CD8-positive, alpha-beta memory T cell (primary cell): ENCODE measurements around the gene SLC35B4. TPM values are rescaled to one million over a fixed set of nuclear protein-coding genes. Genes with fewer than 3 reads are reported as not detected.

Experiments used
- CTCF ChIA-PET: fragments of 350-600 bp; sonication (Branson Sonifier 250); formaldehyde crosslinking; loops from one replicate; lab custom pipeline; 2021; ENCODE audit warnings: antibody characterized with exemption; lab: Charles Lee
- POLR2A ChIA-PET: fragments of 350-600 bp; sonication (Branson Sonifier 250); formaldehyde crosslinking; loops from one replicate; lab custom pipeline; 2021; ENCODE audit warnings: antibody characterized with exemption; lab: Charles Lee
- DNase-seq, 5 donors: peaks; one replicate each; pipeline versions ENCODE4 v3.0.0 to v3.0.0-alpha.2; 2020 to 2022; ENCODE audit warnings: mixed read lengths in 1 of 5
- H3K27ac ChIP-seq: one replicate; pipeline ENCODE4 v1.7.0; 2013; ENCODE audit warnings: low read depth, mild to moderate bottlenecking, low read length, moderate library complexity
- H3K27me3 ChIP-seq: 2 replicates; pipeline ENCODE4 v1.7.0; 2013; ENCODE audit warnings: low read length, mild to moderate bottlenecking; ENCODE audit not compliant: insufficient read depth, poor library complexity, severe bottlenecking
- H3K36me3 ChIP-seq: 2 replicates; pipeline ENCODE4 v1.7.0; 2013; ENCODE audit warnings: mild to moderate bottlenecking, low read length, moderate library complexity; ENCODE audit not compliant: insufficient read depth
- H3K4me1 ChIP-seq: 2 replicates; pipeline ENCODE4 v1.7.0; 2013; ENCODE audit warnings: mild to moderate bottlenecking, low read length, moderate library complexity; ENCODE audit not compliant: insufficient read depth
- H3K4me3 ChIP-seq: 2 replicates; pipeline ENCODE4 v1.7.0; 2013; ENCODE audit warnings: mild to moderate bottlenecking, low read length
- H3K9me3 ChIP-seq: 2 replicates; pipeline ENCODE4 v1.7.0; 2013; ENCODE audit warnings: mild to moderate bottlenecking, low read length
- H3K27ac Mint-ChIP-seq, 8 donors: one replicate each; pipeline ENCODE4 v1.8.0; 2020 to 2021; ENCODE audit warnings: mixed read lengths in 8 of 8, mild to moderate bottlenecking in 6 of 8, inconsistent platforms in 3 of 8, moderate library complexity in 3 of 8
- H3K27me3 Mint-ChIP-seq, 2 donors: one replicate each; pipeline ENCODE4 v1.8.0; 2020 to 2021; ENCODE audit warnings: mixed read lengths in 2 of 2, mild to moderate bottlenecking in 1 of 2, moderate library complexity in 1 of 2
- H3K36me3 Mint-ChIP-seq, 3 donors: one replicate each; pipeline ENCODE4 v1.8.0; 2020 to 2021; ENCODE audit warnings: mixed read lengths in 3 of 3, inconsistent platforms in 1 of 3, mild to moderate bottlenecking in 1 of 3
- H3K4me1 Mint-ChIP-seq, 3 donors: one replicate each; pipeline ENCODE4 v1.8.0; 2020 to 2021; ENCODE audit warnings: mixed read lengths in 3 of 3, inconsistent platforms in 1 of 3, mild to moderate bottlenecking in 1 of 3
- H3K4me3 Mint-ChIP-seq, 7 donors: one replicate each; pipeline ENCODE4 v1.8.0; 2020 to 2021; ENCODE audit warnings: mixed read lengths in 7 of 7, mild to moderate bottlenecking in 6 of 7, moderate library complexity in 4 of 7, inconsistent platforms in 2 of 7
- H3K9me3 Mint-ChIP-seq, 5 donors: one replicate each; pipeline ENCODE4 v1.8.0; 2020 to 2022; ENCODE audit warnings: mixed read lengths in 5 of 5, mild to moderate bottlenecking in 3 of 5, moderate library complexity in 2 of 5, inconsistent platforms in 1 of 5
- polyA plus RNA-seq: library from polyadenylated mRNA; unstranded; fragments of 300-500 nt; fragmentation: Illumina TruSeq; gene quantifications from one replicate; pipeline ENCODE4 v1.2.3, GENCODE V29; 2021
- total RNA-seq, 2 experiments: library from RNA; stranded (reverse); gene quantifications; one replicate each; pipeline ENCODE4 v1.2.3, GENCODE V29; 2021

The SLC35B4 gene, protein sequence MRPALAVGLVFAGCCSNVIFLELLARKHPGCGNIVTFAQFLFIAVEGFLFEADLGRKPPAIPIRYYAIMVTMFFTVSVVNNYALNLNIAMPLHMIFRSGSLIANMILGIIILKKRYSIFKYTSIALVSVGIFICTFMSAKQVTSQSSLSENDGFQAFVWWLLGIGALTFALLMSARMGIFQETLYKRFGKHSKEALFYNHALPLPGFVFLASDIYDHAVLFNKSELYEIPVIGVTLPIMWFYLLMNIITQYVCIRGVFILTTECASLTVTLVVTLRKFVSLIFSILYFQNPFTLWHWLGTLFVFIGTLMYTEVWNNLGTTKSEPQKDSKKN
- 10 to 100 TPM; 18.6 to 20.5 TPM for total RNA-seq
- 20.3 TPM for polyA plus RNA-seq

DNA sequence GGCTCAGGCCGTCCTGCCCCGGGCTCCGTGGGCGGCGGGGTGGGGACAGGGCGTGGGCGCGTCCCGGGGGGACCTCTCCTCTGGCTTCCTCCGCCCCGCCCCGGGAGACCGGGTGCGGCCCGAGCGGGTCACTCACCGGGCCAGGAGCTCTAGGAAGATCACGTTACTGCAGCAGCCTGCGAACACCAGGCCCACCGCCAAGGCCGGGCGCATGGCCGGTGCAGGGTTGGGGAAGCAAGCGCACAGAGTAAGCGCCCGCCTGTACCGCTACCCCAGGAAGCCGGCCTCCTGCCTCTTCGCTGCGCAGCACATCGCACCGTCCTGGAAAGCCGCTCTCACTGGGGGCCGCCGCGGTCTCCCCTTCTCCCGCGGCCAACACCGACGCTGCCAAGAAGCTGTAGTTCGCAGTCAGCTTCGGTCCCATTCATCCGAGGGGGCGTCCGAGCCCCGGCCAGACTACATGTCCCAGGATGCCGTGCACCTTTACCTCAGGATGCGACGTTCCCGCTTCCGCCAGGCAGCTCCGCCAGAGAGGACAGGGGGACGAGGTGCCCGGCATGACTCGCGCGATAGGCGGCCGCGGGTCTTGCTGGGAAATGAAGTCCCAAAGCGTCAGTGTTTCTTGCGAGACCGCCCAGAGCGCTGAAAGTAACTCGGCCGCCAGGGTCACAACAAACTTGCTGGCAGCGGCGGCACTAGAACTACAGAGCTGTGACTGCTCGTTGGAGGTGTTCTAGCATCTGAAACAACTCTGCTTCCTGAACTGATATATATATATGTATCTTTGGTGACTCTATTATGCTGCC is at the start of gene SLC35B4:
Gene SLC35B4 (minus strand): TSS at position 392 of the 806 bp plus-strand sequence. CDS start 179 bp downstream, at position 213.
- peaks cover 0 to 12% (median 0%) of the 10 kb centered on the region in 3 donors for H3K36me3 Mint-ChIP-seq
- H3K4me1 Mint-ChIP-seq = peaks cover 23 to 28% (median 26%) of the 10 kb centered on the region in 3 donors
- Histone ChIP-seq H3K36me3 (no peaks in the 10 kb centered on the region), H3K27ac (peak within 1 kb of the TSS; percentile 61), H3K9me3 (no peaks in the 10 kb centered on the region), H3K4me3 (peak within 1 kb of the TSS; percentile 85), H3K27me3 (no peaks in the 10 kb centered on the region), H3K4me1 (peaks cover 11% of the 10 kb centered on the region)
- peak; percentile 90 to 96 (median 92) for DNase-seq
- H3K27ac Mint-ChIP-seq = peak within 1 kb of the TSS; percentile 7 to 93 (median 91)
- ChIA-PET POLR2A (interaction anchor here (0.6 to 1.4 kb wide), 5 partner anchors 142 to 1235 kb away, joined by 3 to 4 read pairs (median 3); partner anchors contain the start of genes BPGM, CHCHD3 and LRGUK), CTCF (interaction anchor here (0.9 to 2.7 kb wide), 5 partner anchors 9 to 1736 kb away, joined by 3 to 11 read pairs (median 3); no protein-coding TSS in a partner anchor)
- H3K27me3 Mint-ChIP-seq = peaks cover 1 to 4% of the 10 kb centered on the region in 2 donors
- H3K4me3 Mint-ChIP-seq = peak within 1 kb of the TSS; percentile 92 to 98 (median 95)
- H3K9me3 Mint-ChIP-seq = no peaks in the 10 kb centered on the region

DNA sequence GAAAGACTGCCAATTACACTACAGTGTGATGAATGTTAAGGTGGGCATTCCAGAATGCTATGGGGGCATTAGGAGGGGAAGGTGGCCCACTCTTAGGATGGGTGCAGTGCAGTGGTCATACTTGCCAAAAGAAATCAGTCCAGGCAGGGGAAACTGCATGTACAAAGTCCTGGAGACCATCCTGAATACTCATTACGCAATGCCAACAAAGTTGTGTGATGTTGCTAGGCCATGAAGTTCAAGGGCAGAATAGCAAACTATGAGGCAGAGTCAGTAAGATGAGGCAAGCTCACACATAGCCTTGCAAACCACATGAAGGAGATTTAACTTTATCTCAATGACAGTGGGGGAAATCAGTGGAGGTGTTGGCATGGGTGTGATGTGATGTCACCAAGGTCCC is 49.8 kb upstream of the SLC35B4 start:
- no peak overlapping the region for H3K27ac Mint-ChIP-seq
- CTCF ChIA-PET = interaction anchor here (1.4 kb wide), 1 partner anchor 234 kb away, joined by 3 read pairs; no protein-coding TSS in a partner anchor

DNA sequence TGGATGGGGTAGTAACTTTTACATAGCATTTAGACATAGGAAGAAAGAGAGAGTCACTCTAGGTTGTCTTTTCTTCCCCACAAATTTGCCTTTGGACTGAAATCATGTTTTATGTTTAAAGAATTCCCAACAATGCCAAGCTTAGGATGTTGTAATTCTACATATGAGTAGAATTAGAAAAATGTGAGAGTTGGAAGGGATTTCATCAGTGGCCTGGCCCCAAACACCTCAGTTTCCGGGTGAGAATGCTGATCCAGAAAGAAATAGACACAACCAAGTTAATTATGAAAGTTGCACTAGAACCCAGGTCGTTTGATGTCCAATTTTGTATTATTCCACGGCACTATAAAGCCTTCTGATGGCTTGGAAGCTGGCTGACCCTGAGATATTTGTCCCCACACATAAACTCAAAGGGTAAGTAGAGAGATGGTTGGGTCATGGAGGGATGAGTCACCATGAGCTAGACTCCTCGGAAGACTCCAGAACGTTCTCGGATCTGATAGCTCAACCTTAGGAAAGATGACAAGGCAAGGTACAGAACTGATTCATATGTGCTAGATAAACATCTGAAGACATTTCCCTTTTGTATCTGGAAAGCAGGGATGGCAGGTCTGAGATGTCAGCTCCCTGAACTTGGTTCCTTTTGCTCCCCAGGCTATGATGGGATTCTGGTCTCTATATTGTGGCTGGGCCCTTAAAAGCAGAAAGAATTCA is 48.8 kb upstream of the SLC35B4 start:
- H3K27me3 ChIP-seq = no peaks in the 10 kb centered on the region
- no peak overlapping the region for H3K27ac ChIP-seq
- no peaks in the 10 kb centered on the region for H3K4me1 ChIP-seq
- ChIA-PET CTCF (interaction anchor here (1.4 kb wide), 1 partner anchor 233 kb away, joined by 3 read pairs; no protein-coding TSS in a partner anchor), POLR2A (no interaction called here)
- no peaks in the 10 kb centered on the region for H3K9me3 Mint-ChIP-seq
- H3K27ac Mint-ChIP-seq = peak overlapping the region in 1 of 8 donors; percentile 24
- no peak overlapping the region for H3K4me3 Mint-ChIP-seq
- H3K27me3 Mint-ChIP-seq = peaks cover 11 to 48% of the 10 kb centered on the region in 2 donors
- no peaks in the 10 kb centered on the region for H3K36me3 Mint-ChIP-seq
- no peaks in the 10 kb centered on the region for H3K36me3 ChIP-seq
- no peaks in the 10 kb centered on the region for H3K9me3 ChIP-seq
- H3K4me1 Mint-ChIP-seq = no peaks in the 10 kb centered on the region
- H3K4me3 ChIP-seq = no peak overlapping the region
- no peak for DNase-seq

More for the DNA sequence above, 49.8 kb upstream of the SLC35B4 start:
- H3K9me3 Mint-ChIP-seq = no peaks in the 10 kb centered on the region
- Histone ChIP-seq H3K4me3 (no peak overlapping the region), H3K9me3 (no peaks in the 10 kb centered on the region), H3K4me1 (no peaks in the 10 kb centered on the region), H3K27me3 (no peaks in the 10 kb centered on the region), H3K27ac (no peak overlapping the region), H3K36me3 (no peaks in the 10 kb centered on the region)
- H3K36me3 Mint-ChIP-seq = no peaks in the 10 kb centered on the region
- H3K4me3 Mint-ChIP-seq = no peak overlapping the region
- H3K4me1 Mint-ChIP-seq = no peaks in the 10 kb centered on the region
- DNase-seq = no peak
- H3K27me3 Mint-ChIP-seq = peaks cover 11 to 56% of the 10 kb centered on the region in 2 donors
- POLR2A ChIA-PET = no interaction called here

DNA sequence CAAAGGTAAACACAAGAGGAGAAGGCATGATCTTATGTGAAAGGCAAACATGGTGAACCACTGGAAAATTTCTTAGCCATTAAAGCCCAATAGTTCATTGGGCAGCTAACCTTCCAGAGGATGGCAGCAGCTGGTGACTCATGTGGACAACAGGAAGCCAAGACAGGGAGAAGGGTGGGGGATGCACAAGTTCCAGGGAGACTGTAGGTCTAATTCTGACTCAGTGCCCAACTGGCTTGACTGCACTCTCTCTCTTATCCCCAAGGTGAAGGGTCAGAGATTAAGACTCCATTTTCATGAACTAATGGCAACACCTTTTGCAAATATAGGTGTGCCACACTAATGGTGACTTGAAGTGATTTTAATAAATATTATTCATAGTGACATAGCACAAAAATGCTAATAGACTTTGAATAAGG is 47.9 kb upstream of the SLC35B4 start:
- no peak overlapping the region for H3K4me3 ChIP-seq
- H3K27me3 ChIP-seq = no peaks in the 10 kb centered on the region
- H3K4me1 ChIP-seq = no peaks in the 10 kb centered on the region
- POLR2A ChIA-PET = no interaction called here
- no peak for DNase-seq
- no peaks in the 10 kb centered on the region for H3K4me1 Mint-ChIP-seq
- H3K27ac ChIP-seq = no peak overlapping the region
- H3K9me3 Mint-ChIP-seq = no peaks in the 10 kb centered on the region
- no peak overlapping the region for H3K4me3 Mint-ChIP-seq
- no peak overlapping the region for H3K27ac Mint-ChIP-seq
- no peaks in the 10 kb centered on the region for H3K36me3 Mint-ChIP-seq
- CTCF ChIA-PET = no interaction called here
- H3K36me3 ChIP-seq = no peaks in the 10 kb centered on the region
- H3K27me3 Mint-ChIP-seq = peaks cover 8 to 40% of the 10 kb centered on the region in 2 donors
- no peaks in the 10 kb centered on the region for H3K9me3 ChIP-seq

DNA sequence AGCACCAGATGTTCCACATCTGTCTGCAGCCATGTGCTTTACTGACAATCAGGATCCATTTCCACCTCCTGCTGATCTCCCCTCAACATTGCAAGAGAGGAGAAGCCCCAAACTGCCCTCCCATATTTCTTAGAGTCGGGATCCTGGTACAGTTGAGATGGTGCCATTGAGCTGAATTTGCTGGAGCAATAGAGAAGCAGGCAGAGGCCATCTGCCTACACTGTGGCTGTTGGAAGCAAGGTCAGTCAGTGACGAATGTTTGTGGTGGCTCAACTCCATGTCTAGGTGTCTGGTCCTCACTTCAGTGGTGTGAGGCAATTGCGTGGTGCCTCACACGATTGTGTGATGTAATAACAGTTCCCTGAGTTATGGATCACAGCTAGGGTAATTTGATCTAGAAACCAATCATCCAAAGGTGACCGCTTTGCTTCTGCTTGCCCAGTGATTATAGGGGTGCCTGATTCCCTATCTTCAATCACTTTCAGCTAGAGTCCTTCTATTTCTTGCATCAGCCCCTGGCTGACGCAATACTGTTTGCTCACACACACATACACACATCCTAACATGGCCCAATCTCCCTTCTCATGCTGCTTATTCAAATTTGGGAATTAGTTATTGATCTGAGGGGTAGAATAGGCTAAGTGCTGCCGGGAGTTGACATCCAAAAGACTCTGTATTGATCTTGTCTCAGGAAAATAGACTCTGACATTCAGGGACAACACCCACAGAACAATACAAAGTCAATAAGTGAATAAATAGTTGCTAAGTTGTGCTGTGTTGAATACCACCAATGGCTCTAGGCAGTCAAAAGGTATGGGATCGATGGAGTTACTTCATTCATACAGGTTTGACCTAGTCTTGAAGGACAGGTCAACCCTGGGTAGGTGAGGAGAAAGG is 46.1 kb upstream of the SLC35B4 start:
- POLR2A ChIA-PET = no interaction called here
- no peak overlapping the region for H3K4me3 Mint-ChIP-seq
- no peaks in the 10 kb centered on the region for H3K36me3 Mint-ChIP-seq
- H3K4me1 ChIP-seq = no peaks in the 10 kb centered on the region
- no peaks in the 10 kb centered on the region for H3K27me3 ChIP-seq
- no peaks in the 10 kb centered on the region for H3K36me3 ChIP-seq
- H3K4me1 Mint-ChIP-seq = peaks cover 0 to 3% (median 3%) of the 10 kb centered on the region in 3 donors
- CTCF ChIA-PET = no interaction called here
- DNase-seq = no peak
- H3K9me3 ChIP-seq = no peaks in the 10 kb centered on the region
- H3K4me3 ChIP-seq = no peak overlapping the region
- H3K27ac ChIP-seq = no peak overlapping the region
- no peaks in the 10 kb centered on the region for H3K9me3 Mint-ChIP-seq
- no peak overlapping the region for H3K27ac Mint-ChIP-seq
- H3K27me3 Mint-ChIP-seq = peaks cover 4 to 31% of the 10 kb centered on the region in 2 donors

DNA sequence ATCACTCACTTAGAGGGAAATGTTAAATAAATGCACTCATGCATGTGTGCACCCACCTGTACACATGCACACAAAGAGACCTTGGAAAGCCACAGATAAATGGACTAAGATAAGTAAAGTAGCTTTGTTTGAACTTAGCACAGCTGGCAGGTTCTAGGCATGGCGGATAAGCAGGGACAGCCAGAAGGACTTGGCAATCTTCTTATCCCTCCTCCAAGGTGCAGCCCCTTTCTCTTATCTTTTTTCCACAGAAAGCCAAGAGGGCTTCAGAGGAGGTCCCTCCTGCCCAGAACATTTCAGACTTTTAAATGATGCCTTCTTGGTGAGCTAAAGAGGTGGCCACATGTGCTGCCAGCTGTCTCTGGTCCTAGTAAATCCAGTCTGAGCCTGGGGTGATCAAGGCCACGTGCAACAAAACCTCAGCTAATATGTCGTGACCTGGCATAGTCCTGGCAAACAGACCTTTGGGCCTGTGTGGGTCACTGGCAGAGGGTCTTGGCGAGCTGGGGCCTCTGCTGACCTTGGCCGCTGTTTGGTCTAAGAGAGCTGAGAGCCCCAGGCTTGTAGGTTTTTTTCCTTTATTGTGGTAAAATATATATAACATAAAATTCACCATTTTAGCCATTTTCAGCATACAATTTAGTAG is 43.2 kb upstream of the SLC35B4 start:
- no peaks in the 10 kb centered on the region for H3K9me3 Mint-ChIP-seq
- CTCF ChIA-PET = no interaction called here

More for the DNA sequence above, 43.2 kb upstream of the SLC35B4 start:
- H3K27me3 ChIP-seq = no peaks in the 10 kb centered on the region
- Mint-ChIP-seq H3K27ac (no peak overlapping the region), H3K4me1 (peaks cover 0 to 3% (median 3%) of the 10 kb centered on the region in 3 donors), H3K4me3 (no peak overlapping the region), H3K27me3 (peaks cover 0 to 24% of the 10 kb centered on the region in 2 donors), H3K36me3 (no peaks in the 10 kb centered on the region)
- H3K4me3 ChIP-seq = no peak overlapping the region
- H3K4me1 ChIP-seq = no peaks in the 10 kb centered on the region
- H3K9me3 ChIP-seq = no peaks in the 10 kb centered on the region
- POLR2A ChIA-PET = no interaction called here
- no peak for DNase-seq
- no peak overlapping the region for H3K27ac ChIP-seq
- no peaks in the 10 kb centered on the region for H3K36me3 ChIP-seq
